NB4 (cell line): ENCODE results near the gene SLC7A10.

ENCODE experiments used
- CTCF ChIP-seq: IDR thresholded peaks from one replicate; pipeline ENCODE4 v1.5.1; 2012; ENCODE audit warnings: low read depth, low read length
- MAX ChIP-seq: IDR thresholded peaks from 2 replicates; pipeline ENCODE4 v1.6.1; 2011; ENCODE audit warnings: low read depth, low read length
- MYC ChIP-seq: IDR thresholded peaks from 2 replicates; pipeline ENCODE4 v1.6.1; 2011; ENCODE audit warnings: low read depth, low read length
- POLR2A ChIP-seq: IDR thresholded peaks from 2 replicates; pipeline ENCODE4 v1.6.1; 2011; ENCODE audit warnings: mild to moderate bottlenecking; ENCODE audit not compliant: insufficient read length; ENCODE audit errors: extremely low read depth

- no peak for TF ChIP-seq POLR2A
- TF ChIP-seq CTCF: no peak
- no peak for TF ChIP-seq MYC
- TF ChIP-seq MAX: no peak
Observed at GRCh38 chr19:33205531-33206260, 20.0 kb downstream of the SLC7A10 start.
